ENCODE results near the gene COL27A1. TPM values are rescaled to one million over a fixed set of nuclear protein-coding genes. Genes with fewer than 3 reads are reported as not detected.

The COL27A1 gene
- total and polyA plus RNA-seq, 2 donors (not counting 1 experiment from before 2014, with no cell fraction given) = 0.16 to 0.27 TPM

DNA sequence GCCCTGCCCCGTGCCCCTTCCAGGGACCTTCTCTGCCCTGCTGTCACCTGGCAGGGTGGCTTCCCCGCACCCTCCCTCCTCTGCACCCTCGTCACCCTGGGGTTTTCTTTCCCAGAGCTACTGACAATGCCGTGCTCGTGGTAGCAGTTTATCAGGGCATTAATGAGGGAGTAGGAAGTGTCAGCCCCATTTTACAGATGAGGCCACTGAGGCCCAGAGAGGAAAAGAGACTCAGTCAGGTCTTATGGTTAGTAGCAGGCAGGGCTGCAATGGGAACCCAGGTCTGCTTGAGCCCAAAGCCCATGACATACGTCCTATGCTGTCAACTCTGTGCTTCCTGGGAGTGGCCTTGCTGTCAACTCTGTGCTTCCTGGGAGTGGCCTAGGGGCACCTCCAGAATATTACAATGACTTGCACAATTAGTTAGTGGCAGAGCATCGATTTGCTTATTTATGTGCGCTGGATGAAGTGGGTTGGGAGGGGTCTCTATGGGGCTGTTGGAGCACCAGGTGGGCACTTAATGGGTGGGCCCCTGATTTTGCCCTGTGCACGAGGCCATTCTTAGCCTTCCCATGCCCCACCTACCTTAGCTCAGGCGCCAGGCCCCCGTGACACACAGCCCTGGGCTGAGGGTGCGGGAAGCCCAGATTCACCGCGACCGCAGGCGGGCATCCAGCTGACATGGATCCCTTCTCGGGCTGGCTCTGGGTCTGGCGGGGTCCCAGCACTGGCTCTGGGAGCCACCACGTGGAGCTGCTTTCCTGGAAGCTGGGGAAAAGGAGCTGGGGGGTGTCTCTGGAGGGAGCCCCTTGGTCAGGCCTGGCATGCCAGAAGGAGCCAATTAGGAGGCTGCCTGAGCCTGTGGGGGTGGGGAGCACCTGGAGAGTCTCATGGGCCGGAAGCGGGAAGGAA, 85.6 kb downstream of the COL27A1 start:
- H3K4me3 Mint-ChIP-seq = no peak overlapping the region
- H3K27me3 Mint-ChIP-seq = peaks cover 4% of the 10 kb centered on the region
- H3K4me2 ChIP-seq (replicated peaks; ENCODE audit: low read depth, low read length, poor library complexity, severe bottlenecking) = no peak overlapping the region
- DNase-seq (no peak), ATAC-seq (ENCODE audit: low read depth) (no peak)
- no peaks in the 10 kb centered on the region for H3K4me1 Mint-ChIP-seq
- POLR2A ChIA-PET = no interaction called here
- H3K4me3 ChIP-seq (ENCODE audit: control extremely low read depth in 1 of 5, extremely low read depth in 1 of 5, insufficient read depth in 1 of 5, low read depth in 2 of 5, low read length in 4 of 5) = no peak overlapping the region
- CTCF ChIA-PET = no interaction called here
- no peak overlapping the region for H3K27ac Mint-ChIP-seq
- H3K27me3 ChIP-seq (replicated peaks in 1 of 4; ENCODE audit: control extremely low read depth in 1 of 4, control insufficient read depth in 3 of 4, insufficient read depth in 4 of 4, low read length in 3 of 4) = peaks cover 0 to 2% (median 0%) of the 10 kb centered on the region in 4 experiments
- H3K4me1 ChIP-seq (ENCODE audit: control insufficient read depth in 2 of 2, insufficient read depth in 2 of 2, low read length in 2 of 2) = no peaks in the 10 kb centered on the region
- H2AFZ ChIP-seq (ENCODE audit: insufficient read depth, low read depth, low read length, poor library complexity, severe bottlenecking) = no peak overlapping the region
- H3K27ac ChIP-seq (ENCODE audit: low read length in 2 of 2) = no peak overlapping the region
- intact Hi-C loops (cut with micrococcal nuclease) = no loop called here
- no peaks in the 10 kb centered on the region for H3K9me3 ChIP-seq (ENCODE audit: control extremely low read depth in 1 of 3, control insufficient read depth in 2 of 3, insufficient read depth in 1 of 3, low read length in 2 of 3)
- no peaks in the 10 kb centered on the region for H3K36me3 ChIP-seq (replicated peaks in 1 of 2; ENCODE audit: control extremely low read depth in 1 of 2, control insufficient read depth in 1 of 2, extremely low read depth in 1 of 2, insufficient read depth in 2 of 2, low read length in 1 of 2)
- no peaks in the 10 kb centered on the region for H3K79me2 ChIP-seq (ENCODE audit: control insufficient read depth, insufficient read depth, low read length)
- H3K9me3 Mint-ChIP-seq (ENCODE audit: insufficient read depth) = no peaks in the 10 kb centered on the region
- 85% methylated on average over 17 of the region's 21 CpGs for WGBS (ENCODE audit: insufficient coverage)
- H4K20me1 ChIP-seq (ENCODE audit: control insufficient read depth, insufficient read depth, low read length, poor library complexity, severe bottlenecking) = no peaks in the 10 kb centered on the region
- TF ChIP-seq EZH2 (IDR thresholded peaks at IDR 0.05; ENCODE audit: borderline replicate concordance, insufficient read depth, low read depth, low read length, poor library complexity, severe bottlenecking) = no peak
- TF ChIP-seq CTCF (IDR thresholded peaks at IDR 0.05) = no peak
- H3K9ac ChIP-seq (ENCODE audit: low read length) = no peak overlapping the region

DNA sequence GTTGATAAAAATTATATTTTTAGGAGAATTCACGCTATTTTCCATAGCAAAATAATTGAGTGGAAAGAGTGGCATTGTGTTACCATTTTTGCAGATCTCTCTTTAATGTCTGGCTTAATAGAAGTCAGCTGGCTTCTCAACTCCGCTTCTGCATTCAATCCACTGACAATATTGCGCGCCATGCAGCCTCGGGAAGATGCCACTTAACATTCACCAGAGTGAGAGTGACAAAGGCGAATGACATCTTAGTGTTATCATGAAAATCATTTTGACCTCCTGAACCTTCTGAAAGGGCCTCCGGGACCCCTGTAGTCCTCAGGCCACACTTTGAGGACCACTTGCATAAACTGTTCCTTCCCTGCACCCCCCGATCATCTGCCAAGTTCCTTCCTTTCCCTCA, 87.5 kb downstream of the COL27A1 start:
- H3K27me3 Mint-ChIP-seq = no peaks in the 10 kb centered on the region
- POLR2A ChIA-PET = no interaction called here
- intact Hi-C loops (cut with micrococcal nuclease) = no loop called here

More for the DNA sequence above, 87.5 kb downstream of the COL27A1 start:
- H3K9me3 ChIP-seq (ENCODE audit: control extremely low read depth in 1 of 3, control insufficient read depth in 2 of 3, insufficient read depth in 1 of 3, low read length in 2 of 3) = no peaks in the 10 kb centered on the region
- no peak for TF ChIP-seq CTCF (IDR thresholded peaks at IDR 0.05)
- TF ChIP-seq EZH2 (IDR thresholded peaks at IDR 0.05; ENCODE audit: borderline replicate concordance, insufficient read depth, low read depth, low read length, poor library complexity, severe bottlenecking) = no peak
- Mint-ChIP-seq H3K4me1 (no peaks in the 10 kb centered on the region), H3K9me3 (ENCODE audit: insufficient read depth) (no peaks in the 10 kb centered on the region), H3K4me3 (no peak overlapping the region), H3K27ac (no peak overlapping the region)
- no peak overlapping the region for H3K4me2 ChIP-seq (replicated peaks; ENCODE audit: low read depth, low read length, poor library complexity, severe bottlenecking)
- no peaks in the 10 kb centered on the region for H3K4me1 ChIP-seq (ENCODE audit: control insufficient read depth in 2 of 2, insufficient read depth in 2 of 2, low read length in 2 of 2)
- no peak overlapping the region for H3K9ac ChIP-seq (ENCODE audit: low read length)
- WGBS (ENCODE audit: insufficient coverage) = 87% methylated on average over 4 of the region's 8 CpGs
- DNase-seq (no peak), ATAC-seq (ENCODE audit: low read depth) (no peak)
- H3K27ac ChIP-seq (ENCODE audit: low read length in 2 of 2) = no peak overlapping the region
- H3K4me3 ChIP-seq (ENCODE audit: control extremely low read depth in 1 of 5, extremely low read depth in 1 of 5, insufficient read depth in 1 of 5, low read depth in 2 of 5, low read length in 4 of 5) = no peak overlapping the region
- H3K27me3 ChIP-seq (replicated peaks in 1 of 4; ENCODE audit: control extremely low read depth in 1 of 4, control insufficient read depth in 3 of 4, insufficient read depth in 4 of 4, low read length in 3 of 4) = no peaks in the 10 kb centered on the region
- no peaks in the 10 kb centered on the region for H4K20me1 ChIP-seq (ENCODE audit: control insufficient read depth, insufficient read depth, low read length, poor library complexity, severe bottlenecking)
- no peak overlapping the region for H2AFZ ChIP-seq (ENCODE audit: insufficient read depth, low read depth, low read length, poor library complexity, severe bottlenecking)
- H3K36me3 ChIP-seq (replicated peaks in 1 of 2; ENCODE audit: control extremely low read depth in 1 of 2, control insufficient read depth in 1 of 2, extremely low read depth in 1 of 2, insufficient read depth in 2 of 2, low read length in 1 of 2) = no peaks in the 10 kb centered on the region
- CTCF ChIA-PET = no interaction called here
- no peaks in the 10 kb centered on the region for H3K79me2 ChIP-seq (ENCODE audit: control insufficient read depth, insufficient read depth, low read length)
